Measurements from ENCODE around the gene IDH3G.

Gene IDH3G

DNA sequence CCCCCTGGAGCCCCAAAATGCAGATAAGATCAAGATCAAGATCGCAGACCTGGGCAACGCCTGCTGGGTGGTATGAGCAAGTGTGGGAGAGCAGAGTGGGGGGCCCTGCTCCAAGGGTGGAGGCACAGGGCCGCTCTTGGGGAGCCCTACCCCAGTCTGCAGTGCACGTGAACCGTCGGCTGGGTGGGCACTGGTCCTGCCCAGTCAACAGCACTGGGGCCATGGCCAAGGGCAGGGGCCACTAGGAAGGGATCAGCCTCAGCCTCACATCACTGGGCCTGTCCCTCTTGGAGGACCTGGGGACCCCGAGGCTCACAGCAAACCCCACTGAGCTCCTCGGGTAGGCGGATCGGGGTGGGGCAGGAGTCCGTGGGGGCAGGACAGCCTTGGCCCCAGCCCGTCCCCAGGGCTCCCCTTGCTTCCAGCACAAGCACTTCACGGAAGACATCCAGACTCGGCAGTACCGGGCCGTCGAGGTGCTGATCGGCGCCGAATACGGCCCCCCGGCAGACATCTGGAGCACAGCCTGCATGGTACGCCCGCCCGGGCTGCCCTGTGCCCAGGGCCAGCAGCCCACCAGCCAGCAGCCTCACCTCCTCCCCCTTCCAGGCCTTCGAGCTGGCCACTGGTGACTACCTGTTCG is 9.7 kb downstream of the IDH3G start:
- Histone ChIP-seq H3K4me3 (ENCODE audit: low read depth, low read length) (no peak overlapping the region), H3K27ac (ENCODE audit: extremely low read depth, low read depth, low read length) (no peak overlapping the region), H3K4me1 (ENCODE audit: control insufficient read depth, insufficient read depth, low read length) (no peaks in the 10 kb centered on the region), H3K36me3 (ENCODE audit: control insufficient read depth in 2 of 2, insufficient read depth in 1 of 2, low read length in 2 of 2) (peaks cover 0 to 45% of the 10 kb centered on the region in 2 experiments; a peak in 1 of 3 replicates), H3K9me3 (ENCODE audit: control insufficient read depth, insufficient read depth, low read depth, low read length) (no peaks in the 10 kb centered on the region)
- POLR2A ChIA-PET, result interaction anchor here (0.5 kb wide), 1 partner anchor 20 kb away, joined by 3 read pairs; no protein-coding TSS in a partner anchor
- CTCF ChIA-PET, result no interaction called here
- TF ChIP-seq ZNF184 (tag by site-specific recombination; IDR thresholded peaks at IDR 0.05), result no peak
- TF ChIP-seq, protein P1, sequence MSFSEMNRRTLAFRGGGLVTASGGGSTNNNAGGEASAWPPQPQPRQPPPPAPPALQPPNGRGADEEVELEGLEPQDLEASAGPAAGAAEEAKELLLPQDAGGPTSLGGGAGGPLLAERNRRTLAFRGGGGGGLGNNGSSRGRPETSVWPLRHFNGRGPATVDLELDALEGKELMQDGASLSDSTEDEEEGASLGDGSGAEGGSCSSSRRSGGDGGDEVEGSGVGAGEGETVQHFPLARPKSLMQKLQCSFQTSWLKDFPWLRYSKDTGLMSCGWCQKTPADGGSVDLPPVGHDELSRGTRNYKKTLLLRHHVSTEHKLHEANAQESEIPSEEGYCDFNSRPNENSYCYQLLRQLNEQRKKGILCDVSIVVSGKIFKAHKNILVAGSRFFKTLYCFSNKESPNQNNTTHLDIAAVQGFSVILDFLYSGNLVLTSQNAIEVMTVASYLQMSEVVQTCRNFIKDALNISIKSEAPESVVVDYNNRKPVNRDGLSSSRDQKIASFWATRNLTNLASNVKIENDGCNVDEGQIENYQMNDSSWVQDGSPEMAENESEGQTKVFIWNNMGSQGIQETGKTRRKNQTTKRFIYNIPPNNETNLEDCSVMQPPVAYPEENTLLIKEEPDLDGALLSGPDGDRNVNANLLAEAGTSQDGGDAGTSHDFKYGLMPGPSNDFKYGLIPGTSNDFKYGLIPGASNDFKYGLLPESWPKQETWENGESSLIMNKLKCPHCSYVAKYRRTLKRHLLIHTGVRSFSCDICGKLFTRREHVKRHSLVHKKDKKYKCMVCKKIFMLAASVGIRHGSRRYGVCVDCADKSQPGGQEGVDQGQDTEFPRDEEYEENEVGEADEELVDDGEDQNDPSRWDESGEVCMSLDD (tag by site-specific recombination; IDR thresholded peaks at IDR 0.05), result no peak

DNA sequence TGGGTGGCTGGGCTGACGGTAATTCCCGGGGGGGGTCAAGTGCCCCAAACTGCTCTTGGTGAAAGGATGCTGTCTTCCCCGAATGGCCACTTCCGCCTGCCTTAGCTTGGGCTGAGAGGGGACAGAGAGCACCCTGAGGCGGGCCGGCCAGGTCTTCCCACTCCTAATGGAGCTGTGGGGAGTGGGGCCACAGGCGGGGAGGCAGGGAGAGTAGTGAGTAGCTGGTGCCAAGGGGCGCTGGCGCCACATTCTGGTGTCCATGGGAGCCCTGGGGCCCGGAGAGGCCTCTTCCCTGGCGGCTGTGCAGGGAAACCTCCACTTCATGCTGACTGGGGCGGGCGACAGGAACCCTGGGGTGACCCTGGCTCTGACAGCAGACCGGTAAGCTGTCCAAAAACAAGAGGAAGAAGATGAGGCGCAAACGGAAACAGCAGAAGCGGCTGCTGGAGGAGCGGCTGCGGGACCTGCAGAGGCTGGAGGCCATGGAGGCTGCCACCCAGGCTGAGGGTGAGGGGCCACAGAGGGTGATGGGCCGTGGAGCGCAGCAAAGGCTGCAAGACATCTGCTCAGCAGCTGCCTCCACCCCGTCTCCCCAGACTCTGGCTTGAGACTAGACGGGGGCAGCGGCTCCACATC is 10.7 kb downstream of the IDH3G start:
- no peaks in the 10 kb centered on the region for H3K4me1 ChIP-seq (ENCODE audit: control insufficient read depth, insufficient read depth, low read length)
- H3K27ac ChIP-seq (ENCODE audit: extremely low read depth, low read depth, low read length), result no peak overlapping the region
- no peaks in the 10 kb centered on the region for H3K9me3 ChIP-seq (ENCODE audit: control insufficient read depth, insufficient read depth, low read depth, low read length)
- peaks cover 0 to 38% of the 10 kb centered on the region in 2 experiments; a peak in 1 of 3 replicates for H3K36me3 ChIP-seq (ENCODE audit: control insufficient read depth in 2 of 2, insufficient read depth in 1 of 2, low read length in 2 of 2)
- H3K4me3 ChIP-seq (ENCODE audit: low read depth, low read length), result no peak overlapping the region
- TF ChIP-seq GLIS2 (tag by site-specific recombination; IDR thresholded peaks at IDR 0.05) (0 out of 2 replicates have a peak, but pooled peaks have one; percentile 1), ZNF600 (tag by site-specific recombination; IDR thresholded peaks at IDR 0.05) (no peak)
- CTCF ChIA-PET, result interaction anchor here (2.0 kb wide), 1 partner anchor 20 kb away, joined by 10 read pairs; the partner anchor contains the start of gene PLXNB3
- POLR2A ChIA-PET, result interaction anchor here (0.5 to 1.5 kb wide), 2 partner anchors 21 to 146 kb away, joined by 3 read pairs; no protein-coding TSS in a partner anchor

DNA sequence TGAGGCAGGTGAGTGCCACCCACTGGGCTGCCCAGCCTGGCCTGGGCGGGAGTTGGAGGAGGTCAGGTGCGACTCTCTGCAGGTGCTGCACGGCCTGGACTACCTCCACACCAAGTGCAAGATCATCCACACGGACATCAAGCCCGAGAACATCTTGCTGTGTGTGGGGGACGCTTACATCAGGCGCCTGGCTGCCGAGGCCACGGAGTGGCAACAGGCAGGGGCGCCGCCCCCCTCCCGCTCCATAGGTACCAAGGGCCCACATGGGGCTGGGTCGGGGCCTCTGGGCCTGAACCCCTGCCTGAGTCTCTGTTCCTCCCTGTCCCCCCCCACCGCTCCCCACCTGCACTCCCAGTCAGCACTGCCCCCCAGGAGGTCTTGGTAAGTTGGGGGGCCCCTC is 11.3 kb downstream of the IDH3G start:
- Histone ChIP-seq H3K9me3 (ENCODE audit: control insufficient read depth, insufficient read depth, low read depth, low read length) (no peaks in the 10 kb centered on the region), H3K4me3 (ENCODE audit: low read depth, low read length) (no peak overlapping the region), H3K27ac (ENCODE audit: extremely low read depth, low read depth, low read length) (no peak overlapping the region), H3K4me1 (ENCODE audit: control insufficient read depth, insufficient read depth, low read length) (no peaks in the 10 kb centered on the region), H3K36me3 (ENCODE audit: control insufficient read depth in 2 of 2, insufficient read depth in 1 of 2, low read length in 2 of 2) (peaks cover 0 to 31% of the 10 kb centered on the region in 2 experiments; a peak in 1 of 3 replicates)
- ChIA-PET POLR2A (interaction anchor here (1.2 to 2.5 kb wide), 3 partner anchors 17 to 152 kb away, joined by 3 to 7 read pairs (median 3); partner anchors contain the start of gene NAA10), CTCF (interaction anchor here (1.3 to 2.0 kb wide), 2 partner anchors 11 to 19 kb away, joined by 3 to 10 read pairs; partner anchors contain the start of gene PLXNB3)
- TF ChIP-seq IKZF3 (tag by site-specific recombination; IDR thresholded peaks at IDR 0.05), result no peak
- TF ChIP-seq, protein P2, sequence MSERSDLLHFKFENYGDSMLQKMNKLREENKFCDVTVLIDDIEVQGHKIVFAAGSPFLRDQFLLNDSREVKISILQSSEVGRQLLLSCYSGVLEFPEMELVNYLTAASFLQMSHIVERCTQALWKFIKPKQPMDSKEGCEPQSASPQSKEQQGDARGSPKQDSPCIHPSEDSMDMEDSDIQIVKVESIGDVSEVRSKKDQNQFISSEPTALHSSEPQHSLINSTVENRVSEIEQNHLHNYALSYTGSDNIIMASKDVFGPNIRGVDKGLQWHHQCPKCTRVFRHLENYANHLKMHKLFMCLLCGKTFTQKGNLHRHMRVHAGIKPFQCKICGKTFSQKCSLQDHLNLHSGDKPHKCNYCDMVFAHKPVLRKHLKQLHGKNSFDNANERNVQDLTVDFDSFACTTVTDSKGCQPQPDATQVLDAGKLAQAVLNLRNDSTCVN (tag by site-specific recombination; optimal IDR thresholded peaks at IDR 0.05), result no peak
- TF ChIP-seq KLF8 (tag by site-specific recombination; IDR thresholded peaks at IDR 0.05), result no peak

DNA sequence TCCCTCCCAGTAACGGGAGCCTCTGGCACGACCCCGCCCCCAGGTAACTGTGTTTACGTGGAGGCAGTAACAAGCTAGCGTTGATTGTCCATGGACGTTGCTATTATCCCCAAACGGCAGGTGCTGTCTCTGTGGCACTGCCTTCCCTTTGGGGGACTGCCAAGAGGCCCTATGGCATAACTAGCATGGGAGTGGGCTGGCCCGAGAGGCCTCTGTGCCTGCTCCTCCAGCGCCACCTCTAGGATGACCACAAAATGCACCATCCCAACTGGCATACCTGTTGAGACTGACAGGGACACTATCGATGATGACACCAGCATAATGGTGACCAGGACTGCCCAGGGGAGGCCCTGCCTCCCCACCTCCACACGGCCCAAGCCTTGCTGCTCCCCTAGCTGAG is 11.9 kb downstream of the IDH3G start:
- Histone ChIP-seq H3K9me3 (ENCODE audit: control insufficient read depth, insufficient read depth, low read depth, low read length) (no peaks in the 10 kb centered on the region), H3K4me3 (ENCODE audit: low read depth, low read length) (no peak overlapping the region), H3K27ac (ENCODE audit: extremely low read depth, low read depth, low read length) (no peak overlapping the region), H3K36me3 (ENCODE audit: control insufficient read depth in 2 of 2, insufficient read depth in 1 of 2, low read length in 2 of 2) (peaks cover 0 to 26% of the 10 kb centered on the region in 2 experiments; a peak in 1 of 3 replicates), H3K4me1 (ENCODE audit: control insufficient read depth, insufficient read depth, low read length) (no peaks in the 10 kb centered on the region)
- CTCF ChIA-PET, result interaction anchor here (1.2 to 2.0 kb wide), 3 partner anchors 11 to 170 kb away, joined by 3 to 10 read pairs (median 3); partner anchors contain the start of gene PLXNB3
- POLR2A ChIA-PET, result interaction anchor here (1.2 to 3.3 kb wide), 4 partner anchors 9 to 153 kb away, joined by 3 to 16 read pairs (median 6); partner anchors contain the start of genes IDH3G, NAA10 and SSR4
- TF ChIP-seq SCRT2 (tag by site-specific recombination; IDR thresholded peaks at IDR 0.05) (peak; percentile 65), ZFHX2 (tag by site-specific recombination; conservative IDR thresholded peaks at IDR 0.05) (no peak), SCRT1 (tag by site-specific recombination; IDR thresholded peaks at IDR 0.05; ENCODE audit: borderline replicate concordance) (0 out of 2 replicates have a peak, but pooled peaks have one; percentile 41)
- TF ChIP-seq, protein P3, sequence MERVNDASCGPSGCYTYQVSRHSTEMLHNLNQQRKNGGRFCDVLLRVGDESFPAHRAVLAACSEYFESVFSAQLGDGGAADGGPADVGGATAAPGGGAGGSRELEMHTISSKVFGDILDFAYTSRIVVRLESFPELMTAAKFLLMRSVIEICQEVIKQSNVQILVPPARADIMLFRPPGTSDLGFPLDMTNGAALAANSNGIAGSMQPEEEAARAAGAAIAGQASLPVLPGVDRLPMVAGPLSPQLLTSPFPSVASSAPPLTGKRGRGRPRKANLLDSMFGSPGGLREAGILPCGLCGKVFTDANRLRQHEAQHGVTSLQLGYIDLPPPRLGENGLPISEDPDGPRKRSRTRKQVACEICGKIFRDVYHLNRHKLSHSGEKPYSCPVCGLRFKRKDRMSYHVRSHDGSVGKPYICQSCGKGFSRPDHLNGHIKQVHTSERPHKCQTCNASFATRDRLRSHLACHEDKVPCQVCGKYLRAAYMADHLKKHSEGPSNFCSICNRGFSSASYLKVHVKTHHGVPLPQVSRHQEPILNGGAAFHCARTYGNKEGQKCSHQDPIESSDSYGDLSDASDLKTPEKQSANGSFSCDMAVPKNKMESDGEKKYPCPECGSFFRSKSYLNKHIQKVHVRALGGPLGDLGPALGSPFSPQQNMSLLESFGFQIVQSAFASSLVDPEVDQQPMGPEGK (tag by site-specific recombination; IDR thresholded peaks at IDR 0.05), result 0 out of 2 replicates have a peak, but pooled peaks have one; percentile 3
- TF ChIP-seq, protein P4, sequence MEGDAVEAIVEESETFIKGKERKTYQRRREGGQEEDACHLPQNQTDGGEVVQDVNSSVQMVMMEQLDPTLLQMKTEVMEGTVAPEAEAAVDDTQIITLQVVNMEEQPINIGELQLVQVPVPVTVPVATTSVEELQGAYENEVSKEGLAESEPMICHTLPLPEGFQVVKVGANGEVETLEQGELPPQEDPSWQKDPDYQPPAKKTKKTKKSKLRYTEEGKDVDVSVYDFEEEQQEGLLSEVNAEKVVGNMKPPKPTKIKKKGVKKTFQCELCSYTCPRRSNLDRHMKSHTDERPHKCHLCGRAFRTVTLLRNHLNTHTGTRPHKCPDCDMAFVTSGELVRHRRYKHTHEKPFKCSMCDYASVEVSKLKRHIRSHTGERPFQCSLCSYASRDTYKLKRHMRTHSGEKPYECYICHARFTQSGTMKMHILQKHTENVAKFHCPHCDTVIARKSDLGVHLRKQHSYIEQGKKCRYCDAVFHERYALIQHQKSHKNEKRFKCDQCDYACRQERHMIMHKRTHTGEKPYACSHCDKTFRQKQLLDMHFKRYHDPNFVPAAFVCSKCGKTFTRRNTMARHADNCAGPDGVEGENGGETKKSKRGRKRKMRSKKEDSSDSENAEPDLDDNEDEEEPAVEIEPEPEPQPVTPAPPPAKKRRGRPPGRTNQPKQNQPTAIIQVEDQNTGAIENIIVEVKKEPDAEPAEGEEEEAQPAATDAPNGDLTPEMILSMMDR (tag by site-specific recombination; IDR thresholded peaks at IDR 0.05), result no peak

All from HEK293 (cell line).